SK-N-SH (cell line): ENCODE results near the gene HECW1. TPM values are rescaled to one million over a fixed set of nuclear protein-coding genes. Genes with fewer than 3 reads are reported as not detected.

Source experiments
- CTCF ChIA-PET: fragments of 300-600, 350-600 bp; formaldehyde crosslinking; extraction: SDS; loops from one replicate; lab custom pipeline; 2021; lab: Yijun Ruan, JAX
- POLR2A ChIA-PET: fragments of 350-600 bp; sonication (Branson Sonifier 250); formaldehyde crosslinking; extraction: SDS; loops from one replicate; lab custom pipeline; 2020; ENCODE audit warnings: antibody characterized with exemption, inconsistent platforms; lab: Yijun Ruan, JAX
- DNase-seq: peaks from one replicate; pipeline ENCODE4 v3.0.0; 2012
- H2AFZ ChIP-seq: fragments of 200-600 bp; sonication (generic); 2 replicates; pipeline ENCODE4 v1.8.1; 2016; ENCODE audit warnings: antibody characterized with exemption, mild to moderate bottlenecking, low read depth
- H3F3A ChIP-seq: fragments of 200-600 bp; sonication (generic); replicated peaks from 2 replicates; pipeline ENCODE3; 2016; ENCODE audit warnings: antibody characterized with exemption, mild to moderate bottlenecking; ENCODE audit not compliant: insufficient read depth
- H3K27ac ChIP-seq, 2 experiments: fragments of 200-500 bp in 1 of 2; fragments of 200-600 bp in 1 of 2; sonication (Bioruptor generic) in 1 of 2; sonication (generic), shearing (Covaris generic) in 1 of 2; 2 replicates each; pipeline versions ENCODE4 v1.5.1 to v1.6.1; 2014 to 2016; ENCODE audit warnings: low read depth in 2 of 2, inconsistent platforms in 1 of 2, low read length in 1 of 2, mild to moderate bottlenecking in 1 of 2, mixed read lengths in 1 of 2
- H3K27me3 ChIP-seq: fragments of 200-600 bp; sonication (generic), shearing (Covaris generic); 2 replicates; pipeline ENCODE4 v1.6.1; 2016; ENCODE audit warnings: mixed run types; ENCODE audit not compliant: insufficient read depth
- H3K36me3 ChIP-seq, 2 experiments: fragments of 200-500 bp in 1 of 2; fragments of 200-600 bp in 1 of 2; sonication (Bioruptor generic) in 1 of 2; sonication (generic) in 1 of 2; replicated peaks in 1 of 2; 2 replicates each; pipeline versions ENCODE3 to v1.5.1; 2014 to 2016; ENCODE audit warnings: low read length in 1 of 2, mild to moderate bottlenecking in 1 of 2; ENCODE audit not compliant: insufficient read depth in 2 of 2, control insufficient read depth in 1 of 2
- H3K4me1 ChIP-seq, 2 experiments: fragments of 200-500 bp in 1 of 2; fragments of 200-600 bp in 1 of 2; sonication (Bioruptor generic) in 1 of 2; sonication (generic), shearing (Covaris generic) in 1 of 2; 2 replicates each; pipeline versions ENCODE4 v1.5.1 to v1.6.1; 2014 to 2016; ENCODE audit warnings: low read depth in 1 of 2, low read length in 1 of 2, mixed run types in 1 of 2; ENCODE audit not compliant: insufficient read depth in 2 of 2, control insufficient read depth in 1 of 2
- H3K4me2 ChIP-seq: fragments of 200-600 bp; sonication (generic), shearing (Covaris generic); 2 replicates; pipeline ENCODE4 v1.6.1; 2017; ENCODE audit warnings: mixed run types
- H3K4me3 ChIP-seq, 2 experiments: fragments of 200-500 bp in 1 of 2; fragments of 200-600 bp in 1 of 2; sonication (Bioruptor generic) in 1 of 2; sonication (generic), shearing (Covaris generic) in 1 of 2; 2 replicates each; pipeline versions ENCODE4 v1.5.1 to v1.8.1; 2014 to 2016; ENCODE audit warnings: low read depth in 2 of 2, inconsistent platforms in 1 of 2, low read length in 1 of 2, mild to moderate bottlenecking in 1 of 2, mixed read lengths in 1 of 2, moderate library complexity in 1 of 2
- H3K79me2 ChIP-seq: fragments of 200-600 bp; sonication (generic); 2 replicates; pipeline ENCODE4 v1.8.1; 2017; ENCODE audit warnings: mild to moderate bottlenecking; ENCODE audit not compliant: insufficient read depth
- H3K9ac ChIP-seq: fragments of 200-600 bp; sonication (generic); 2 replicates; pipeline ENCODE4 v1.6.1; 2017; ENCODE audit warnings: mixed run types
- H3K9me2 ChIP-seq: fragments of 200-600 bp; sonication (generic); 2 replicates; pipeline ENCODE4 v1.6.1; 2017; ENCODE audit warnings: mixed run types
- H3K9me3 ChIP-seq: fragments of 200-600 bp; sonication (generic); 2 replicates; pipeline ENCODE4 v1.6.1; 2017; ENCODE audit warnings: mixed run types, mild to moderate bottlenecking, moderate library complexity
- H4K20me1 ChIP-seq: fragments of 200-600 bp; sonication (generic); 2 replicates; pipeline ENCODE4 v1.6.1; 2017; ENCODE audit warnings: mild to moderate bottlenecking, mixed run types; ENCODE audit not compliant: insufficient read depth
- CTCF ChIP-seq: fragments of 200-600 bp; sonication (generic); IDR thresholded peaks from 2 replicates; pipeline ENCODE4 v1.6.1; 2017; ENCODE audit warnings: antibody characterized with exemption, mild to moderate bottlenecking, moderate library complexity
- EP300 ChIP-seq, 2 experiments: IDR thresholded peaks; 2 replicates each; pipeline versions ENCODE4 v1.4.0 to v1.6.1; 2012; ENCODE audit warnings: borderline replicate concordance in 1 of 2, low read depth in 1 of 2, low read length in 1 of 2
- EZH2phosphoT487 ChIP-seq: fragments of 200-600 bp; sonication (generic); IDR thresholded peaks from 2 replicates; pipeline ENCODE4 v1.6.1; 2017; ENCODE audit warnings: low read depth, mixed run types, mild to moderate bottlenecking, antibody characterized with exemption, moderate library complexity, borderline replicate concordance
- MEF2A ChIP-seq: IDR thresholded peaks from 2 replicates; pipeline ENCODE4 v1.4.0; 2012; ENCODE audit warnings: low read depth, borderline replicate concordance
- MXI1 ChIP-seq: IDR thresholded peaks from 2 replicates; pipeline ENCODE4 v1.6.1; 2012; ENCODE audit warnings: mild to moderate bottlenecking, low read depth, low read length, improper control_type of control experiment
- NFIC ChIP-seq: IDR thresholded peaks from 2 replicates; pipeline ENCODE4 v1.4.0; 2012; ENCODE audit warnings: borderline replicate concordance
- NRF1 ChIP-seq: IDR thresholded peaks from 2 replicates; pipeline ENCODE4 v1.6.1; 2012; ENCODE audit warnings: low read depth, mild to moderate bottlenecking, low read length
- PBX3 ChIP-seq: IDR thresholded peaks from 2 replicates; pipeline ENCODE4; 2012
- POLR2AphosphoS5 ChIP-seq: IDR thresholded peaks from 2 replicates; pipeline ENCODE4 v1.6.1; 2012; ENCODE audit warnings: low read depth, low read length
- RFX5 ChIP-seq: IDR thresholded peaks from 2 replicates; pipeline ENCODE4 v1.6.1; 2012; ENCODE audit warnings: mild to moderate bottlenecking, improper control_type of control experiment, low read length
- RXRA ChIP-seq: IDR thresholded peaks from 2 replicates; pipeline ENCODE4 v1.4.0; 2012; ENCODE audit warnings: low read depth, mild to moderate bottlenecking, borderline replicate concordance
- TCF12 ChIP-seq: IDR thresholded peaks from 2 replicates; pipeline ENCODE4 v1.4.0; 2012
- ZBTB33 ChIP-seq: IDR thresholded peaks from 2 replicates; pipeline ENCODE4 v1.4.0; 2012; ENCODE audit warnings: low read depth, borderline replicate concordance
- WGBS: methylation state at CpG from one replicate; pipeline ENCODE4 v1.1.6; 2017; ENCODE audit warnings: low lambda C conversion rate; 5-methylcytosine and 5-hydroxymethylcytosine counted together
- polyA plus RNA-seq, 3 experiments: library from polyadenylated mRNA; depleted of rRNA; stranded (reverse); fragments of >200 nt; gene quantifications; 2 replicates each; pipeline ENCODE4 v1.2.3, GENCODE V29; 2012

Gene HECW1
- polyA plus RNA-seq, 1 of the 3 experiments (the other 2 are of a cell fraction) = not detected

GRCh38 chr7:43353902-43354301 lies 241.5 kb downstream of the HECW1 start:
- TF ChIP-seq CTCF (peak; percentile 28), RXRA (no peak)
- no peak for DNase-seq
- 42% methylated on average over 1 of the region's 1 CpG for WGBS
- Histone ChIP-seq H4K20me1 (no peaks in the 10 kb centered on the region), H3K4me2 (no peak overlapping the region), H2AFZ (no peak overlapping the region), H3K4me1 (no peaks in the 10 kb centered on the region), H3K9ac (no peak overlapping the region), H3K4me3 (no peak overlapping the region), H3K9me2 (no peaks in the 10 kb centered on the region), H3K36me3 (no peaks in the 10 kb centered on the region), H3K79me2 (no peaks in the 10 kb centered on the region), H3K9me3 (0 out of 2 replicates have a peak, but pooled peaks cover 10% of the 10 kb centered on the region), H3K27ac (no peak overlapping the region), H3K27me3 (no peaks in the 10 kb centered on the region), H3F3A (no peaks in the 10 kb centered on the region)
- CTCF ChIA-PET = interaction anchor here (1.6 kb wide), 1 partner anchor 25 kb away, joined by 4 read pairs; no protein-coding TSS in a partner anchor
- POLR2A ChIA-PET = no interaction called here

GRCh38 chr7:43362652-43363034 lies 250.2 kb downstream of the HECW1 start:
- no peak for TF ChIP-seq NRF1
- TF ChIP-seq PBX3 = no peak
- TF ChIP-seq EZH2phosphoT487 = no peak
- no peak for TF ChIP-seq NFIC
- TF ChIP-seq ZBTB33 = no peak
- TF ChIP-seq EP300 (IDR thresholded peaks at IDR 0.05; ENCODE audit: borderline replicate concordance in 1 of 2, low read depth in 1 of 2, low read length in 1 of 2) = no peak
- TF ChIP-seq RFX5 = no peak
- TF ChIP-seq MEF2A = no peak
- no peak for TF ChIP-seq MXI1
- no peak for TF ChIP-seq POLR2AphosphoS5
- no peak for TF ChIP-seq TCF12

More at GRCh38 chr7:43362652-43363034, 250.2 kb downstream of the HECW1 start:
- Histone ChIP-seq H3K79me2 (no peaks in the 10 kb centered on the region), H3K9me3 (no peaks in the 10 kb centered on the region), H3F3A (no peaks in the 10 kb centered on the region), H3K4me2 (no peak overlapping the region), H3K9ac (no peak overlapping the region), H4K20me1 (no peaks in the 10 kb centered on the region), H3K36me3 (no peaks in the 10 kb centered on the region), H3K27me3 (no peaks in the 10 kb centered on the region), H3K27ac (no peak overlapping the region; a peak in 1 of 4 replicates), H3K4me3 (no peak overlapping the region), H3K4me1 (peaks cover 0 to 11% of the 10 kb centered on the region in 2 experiments; a peak in 1 of 4 replicates), H2AFZ (no peak overlapping the region), H3K9me2 (no peaks in the 10 kb centered on the region)
- DNase-seq = peak; percentile 62
- CTCF ChIA-PET = interaction anchor here (1.2 to 1.7 kb wide), 2 partner anchors 13 to 23 kb away, joined by 3 to 5 read pairs; no protein-coding TSS in a partner anchor
- WGBS = 9% methylated on average over 2 of the region's 2 CpGs
- POLR2A ChIA-PET = no interaction called here
